H9 (cell line): ENCODE results near the gene CAPN9. TPM values are rescaled to one million over a fixed set of nuclear protein-coding genes. Genes with fewer than 3 reads are reported as not detected.

Source experiments
- DNase-seq: peaks from one replicate; pipeline ENCODE4 v3.0.0-alpha.2; 2017
- H2AFZ ChIP-seq: one replicate; pipeline ENCODE4 v1.6.1; 2013; ENCODE audit warnings: mild to moderate bottlenecking, low read length, control low read depth, moderate library complexity
- H2AK5ac ChIP-seq: 2 replicates; pipeline ENCODE4 v1.6.1; 2013; ENCODE audit warnings: low read length, control low read depth, mixed read lengths; ENCODE audit not compliant: insufficient read length
- H2BK120ac ChIP-seq: one replicate; pipeline ENCODE4 v1.6.1; 2013; ENCODE audit warnings: low read depth, mild to moderate bottlenecking, low read length, control low read depth, inconsistent platforms; ENCODE audit not compliant: poor library complexity, severe bottlenecking
- H2BK12ac ChIP-seq: 2 replicates; pipeline ENCODE4 v1.6.1; 2013; ENCODE audit warnings: low read length, control low read depth, mixed read lengths, low read depth; ENCODE audit not compliant: insufficient read length
- H2BK15ac ChIP-seq: 2 replicates; pipeline ENCODE4 v1.6.1; 2013; ENCODE audit warnings: low read depth, low read length, control low read depth
- H2BK20ac ChIP-seq: one replicate; pipeline ENCODE4 v1.6.1; 2013; ENCODE audit warnings: low read depth, mild to moderate bottlenecking, low read length, control low read depth, inconsistent platforms; ENCODE audit not compliant: poor library complexity, severe bottlenecking
- H2BK5ac ChIP-seq: 2 replicates; pipeline ENCODE4 v1.6.1; 2013; ENCODE audit warnings: low read length, control low read depth, mixed read lengths; ENCODE audit not compliant: insufficient read length
- H3K14ac ChIP-seq: 2 replicates; pipeline ENCODE4 v1.6.1; 2013; ENCODE audit warnings: low read length, control low read depth; ENCODE audit not compliant: insufficient read depth
- H3K18ac ChIP-seq: 2 replicates; pipeline ENCODE4 v1.6.1; 2013; ENCODE audit warnings: low read depth, mild to moderate bottlenecking, mixed read lengths, low read length, control low read depth; ENCODE audit not compliant: insufficient read length
- H3K23ac ChIP-seq: 2 replicates; pipeline ENCODE4 v1.6.1; 2013; ENCODE audit warnings: low read length, control low read depth, mixed read lengths, low read depth; ENCODE audit not compliant: insufficient read length
- H3K23me2 ChIP-seq: 2 replicates; pipeline ENCODE4 v1.6.1; 2013; ENCODE audit warnings: low read depth, mild to moderate bottlenecking, mixed read lengths, low read length, control low read depth; ENCODE audit not compliant: insufficient read length, poor library complexity, severe bottlenecking
- H3K27ac ChIP-seq: 2 replicates; pipeline ENCODE4 v1.5.1; 2013; ENCODE audit warnings: low read length, control low read depth, mixed read lengths, low read depth; ENCODE audit not compliant: insufficient read length
- H3K27me3 ChIP-seq: 2 replicates; pipeline ENCODE4 v1.6.1; 2013; ENCODE audit warnings: low read length, control low read depth, inconsistent platforms; ENCODE audit not compliant: insufficient read depth
- H3K4ac ChIP-seq: 2 replicates; pipeline ENCODE4 v1.6.1; 2013; ENCODE audit warnings: low read depth, mild to moderate bottlenecking, control low read depth, inconsistent platforms, low read length, moderate library complexity
- H3K4me1 ChIP-seq: 2 replicates; pipeline ENCODE4 v1.6.1; 2013; ENCODE audit warnings: low read length, control low read depth, inconsistent platforms; ENCODE audit not compliant: insufficient read depth
- H3K4me2 ChIP-seq: 2 replicates; pipeline ENCODE4 v1.6.1; 2013; ENCODE audit warnings: low read length, control low read depth, mixed read lengths; ENCODE audit not compliant: insufficient read length, insufficient read depth
- H3K56ac ChIP-seq: 2 replicates; pipeline ENCODE4 v1.6.1; 2013; ENCODE audit warnings: low read depth, mild to moderate bottlenecking, mixed read lengths, low read length, control low read depth; ENCODE audit not compliant: insufficient read length
- H3K79me1 ChIP-seq: 2 replicates; pipeline ENCODE4 v1.6.1; 2013; ENCODE audit warnings: low read depth, mild to moderate bottlenecking, moderate library complexity, low read length, control low read depth, inconsistent platforms; ENCODE audit not compliant: insufficient read depth, poor library complexity, severe bottlenecking
- H3K79me2 ChIP-seq: 2 replicates; pipeline ENCODE4 v1.6.1; 2013; ENCODE audit warnings: low read length, control low read depth, inconsistent platforms; ENCODE audit not compliant: insufficient read depth
- H3K9ac ChIP-seq: 2 replicates; pipeline ENCODE4 v1.6.1; 2013; ENCODE audit warnings: low read length, control low read depth, mixed read lengths; ENCODE audit not compliant: insufficient read length; ENCODE audit errors: extremely low read depth
- H3K9me3 ChIP-seq: one replicate; pipeline ENCODE4 v1.6.1; 2013; ENCODE audit warnings: low read depth, low read length, inconsistent platforms; ENCODE audit not compliant: control insufficient read depth
- H3T11ph ChIP-seq: one replicate; pipeline ENCODE4 v1.6.1; 2013; ENCODE audit warnings: mild to moderate bottlenecking, low read length, control low read depth, inconsistent platforms
- H4K20me1 ChIP-seq: one replicate; pipeline ENCODE4 v1.6.1; 2013; ENCODE audit not compliant: control insufficient read depth, insufficient read length, insufficient read depth
- H4K5ac ChIP-seq: 2 replicates; pipeline ENCODE4 v1.6.1; 2013; ENCODE audit warnings: low read depth, mild to moderate bottlenecking, mixed read lengths, low read length, control low read depth; ENCODE audit not compliant: insufficient read length
- H4K8ac ChIP-seq: replicated peaks from 2 replicates; pipeline ENCODE4 v1.6.1; 2013; ENCODE audit warnings: low read length, control low read depth, mixed read lengths, low read depth; ENCODE audit not compliant: insufficient read length
- H4K91ac ChIP-seq: 2 replicates; pipeline ENCODE4 v1.6.1; 2013; ENCODE audit warnings: low read depth, mild to moderate bottlenecking, moderate library complexity, mixed read lengths, low read length, control low read depth; ENCODE audit not compliant: insufficient read length
- H3K27ac Mint-ChIP-seq, 3 experiments: 2 replicates in 2 of 3; 3 replicates in 1 of 3; pipeline ENCODE4 v1.8.0; 2020 to 2021; ENCODE audit warnings: mixed read lengths in 3 of 3, mild to moderate bottlenecking in 1 of 3, moderate library complexity in 1 of 3
- H3K27me3 Mint-ChIP-seq: 2 replicates; pipeline ENCODE4 v1.8.0; 2021; ENCODE audit warnings: low read depth, mild to moderate bottlenecking, moderate library complexity, mixed read lengths
- H3K36me3 Mint-ChIP-seq, 3 experiments: 2 replicates in 2 of 3; 3 replicates in 1 of 3; pipeline ENCODE4 v1.8.0; 2020 to 2021; ENCODE audit warnings: low read depth in 3 of 3, mixed read lengths in 3 of 3; ENCODE audit not compliant: insufficient read depth in 1 of 3
- H3K4me1 Mint-ChIP-seq, 2 experiments: 2 replicates each; pipeline ENCODE4 v1.8.0; 2020; ENCODE audit warnings: mixed read lengths in 2 of 2
- H3K4me3 Mint-ChIP-seq, 2 experiments: 2 replicates in 1 of 2; 3 replicates in 1 of 2; pipeline ENCODE4 v1.8.0; 2020 to 2021; ENCODE audit warnings: mild to moderate bottlenecking in 2 of 2, mixed read lengths in 2 of 2, moderate library complexity in 1 of 2
- H3K9me3 Mint-ChIP-seq, 2 experiments: 2 replicates in 1 of 2; 3 replicates in 1 of 2; pipeline ENCODE4 v1.8.0; 2020; ENCODE audit warnings: mild to moderate bottlenecking in 2 of 2, mixed read lengths in 2 of 2, moderate library complexity in 1 of 2
- total RNA-seq: library from RNA; stranded (reverse); gene quantifications from 2 replicates; pipeline ENCODE4 v1.2.1, GENCODE V29; 2021
- TF ChIP-seq, protein P1 (sequence below): fragments of 200-600 bp; sonication (generic); conservative IDR thresholded peaks from 3 replicates; pipeline ENCODE4 v1.8.0; 2021; ENCODE audit warnings: antibody characterized with exemption, mild to moderate bottlenecking

The CAPN9 gene
- total RNA-seq, 1 experiment from 2014 or later = 0.22 TPM

DNA sequence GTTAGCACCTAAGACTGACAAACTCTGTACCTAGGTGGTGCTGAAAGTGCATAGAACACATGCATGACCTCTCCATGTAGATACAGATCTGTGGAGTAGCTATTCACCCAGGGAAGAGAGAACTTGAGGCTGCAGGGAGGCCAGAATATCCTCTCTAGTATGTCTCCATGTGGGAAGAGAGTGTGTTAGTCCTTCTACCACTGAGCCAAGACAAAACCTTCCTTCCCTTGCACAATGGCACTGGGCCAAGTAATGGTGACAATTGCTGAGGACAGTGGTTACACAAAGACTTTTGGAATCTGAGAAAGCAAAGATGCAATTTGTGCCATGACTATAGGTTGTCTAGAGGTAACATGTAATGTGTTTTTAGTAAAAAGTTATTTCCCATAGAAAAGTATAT lies 68.8 kb downstream of the CAPN9 start:
- H3K4me2 ChIP-seq = no peak overlapping the region
- no peak overlapping the region for H2BK120ac ChIP-seq
- H3K56ac ChIP-seq = no peak overlapping the region
- no peak overlapping the region for H2BK15ac ChIP-seq
- H3K18ac ChIP-seq = no peak overlapping the region
- H3K79me2 ChIP-seq = no peaks in the 10 kb centered on the region
- H3K4me3 Mint-ChIP-seq = no peak overlapping the region
- no peak overlapping the region for H3K4ac ChIP-seq
- H2BK5ac ChIP-seq = no peak overlapping the region
- H3K23me2 ChIP-seq = no peaks in the 10 kb centered on the region
- no peak overlapping the region for H2BK12ac ChIP-seq
- H4K20me1 ChIP-seq = no peaks in the 10 kb centered on the region
- no peak overlapping the region for H3K23ac ChIP-seq
- no peak overlapping the region for H2BK20ac ChIP-seq
- H3K36me3 Mint-ChIP-seq = peaks cover 0 to 6% (median 0%) of the 10 kb centered on the region in 3 experiments; a peak in 2 of 7 replicates
- no peak overlapping the region for H4K5ac ChIP-seq
- no peak overlapping the region for H3K27ac Mint-ChIP-seq
- H3K27me3 ChIP-seq = no peaks in the 10 kb centered on the region
- no peak overlapping the region for H2AK5ac ChIP-seq
- H3K79me1 ChIP-seq = no peaks in the 10 kb centered on the region
- H3K27me3 Mint-ChIP-seq = peaks cover 72% of the 10 kb centered on the region
- H2AFZ ChIP-seq = no peak overlapping the region
- no peaks in the 10 kb centered on the region for H3K4me1 Mint-ChIP-seq
- no peak overlapping the region for H3K14ac ChIP-seq
- no peak overlapping the region for H4K8ac ChIP-seq
- H3K4me1 ChIP-seq = no peaks in the 10 kb centered on the region
- H4K91ac ChIP-seq = no peak overlapping the region
- TF ChIP-seq, protein P1, sequence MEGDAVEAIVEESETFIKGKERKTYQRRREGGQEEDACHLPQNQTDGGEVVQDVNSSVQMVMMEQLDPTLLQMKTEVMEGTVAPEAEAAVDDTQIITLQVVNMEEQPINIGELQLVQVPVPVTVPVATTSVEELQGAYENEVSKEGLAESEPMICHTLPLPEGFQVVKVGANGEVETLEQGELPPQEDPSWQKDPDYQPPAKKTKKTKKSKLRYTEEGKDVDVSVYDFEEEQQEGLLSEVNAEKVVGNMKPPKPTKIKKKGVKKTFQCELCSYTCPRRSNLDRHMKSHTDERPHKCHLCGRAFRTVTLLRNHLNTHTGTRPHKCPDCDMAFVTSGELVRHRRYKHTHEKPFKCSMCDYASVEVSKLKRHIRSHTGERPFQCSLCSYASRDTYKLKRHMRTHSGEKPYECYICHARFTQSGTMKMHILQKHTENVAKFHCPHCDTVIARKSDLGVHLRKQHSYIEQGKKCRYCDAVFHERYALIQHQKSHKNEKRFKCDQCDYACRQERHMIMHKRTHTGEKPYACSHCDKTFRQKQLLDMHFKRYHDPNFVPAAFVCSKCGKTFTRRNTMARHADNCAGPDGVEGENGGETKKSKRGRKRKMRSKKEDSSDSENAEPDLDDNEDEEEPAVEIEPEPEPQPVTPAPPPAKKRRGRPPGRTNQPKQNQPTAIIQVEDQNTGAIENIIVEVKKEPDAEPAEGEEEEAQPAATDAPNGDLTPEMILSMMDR = no peak
- DNase-seq = no peak
- H3T11ph ChIP-seq = no peak overlapping the region
- H3K9me3 Mint-ChIP-seq = peaks cover 12 to 13% of the 10 kb centered on the region in 2 experiments
- no peaks in the 10 kb centered on the region for H3K9me3 ChIP-seq
- H3K27ac ChIP-seq = no peak overlapping the region
- no peak overlapping the region for H3K9ac ChIP-seq
